GM08714 (cell line): ENCODE data around the gene GZMM.

ENCODE experiments used
- H3K4me3 ChIP-seq: fragments of 200-500 bp; sonication (Bioruptor generic); 2 replicates; pipeline ENCODE4 v1.5.1; 2014; ENCODE audit warnings: mild to moderate bottlenecking, low read length, inconsistent platforms
- ZNF274 ChIP-seq: IDR thresholded peaks from 2 replicates; pipeline ENCODE4 v1.6.1; 2012; ENCODE audit warnings: mild to moderate bottlenecking, low read depth, low read length

The GZMM gene

GRCh38 chr19:519449-519865 is 24.4 kb upstream of the GZMM start:
- no peak for TF ChIP-seq ZNF274
- H3K4me3 ChIP-seq = no peak overlapping the region

- H3K4me3 ChIP-seq = peak overlapping the region; percentile 31; the same call in 1 of the 2 replicates
- no peak for TF ChIP-seq ZNF274
Measured at GRCh38 chr19:522726-523125, 21.1 kb upstream of the GZMM start.

- TF ChIP-seq ZNF274 = no peak
- H3K4me3 ChIP-seq = no peak overlapping the region
Measured at GRCh38 chr19:524062-524674, 19.7 kb upstream of the GZMM start.

GRCh38 chr19:525029-525428 is 18.8 kb upstream of the GZMM start:
- no peak overlapping the region for H3K4me3 ChIP-seq
- TF ChIP-seq ZNF274 = no peak

- no peak for TF ChIP-seq ZNF274
- H3K4me3 ChIP-seq = no peak overlapping the region
Measured at GRCh38 chr19:525857-526419, 17.9 kb upstream of the GZMM start.

- peak overlapping the region; percentile 88; the same call in 1 of the 2 replicates for H3K4me3 ChIP-seq
- TF ChIP-seq ZNF274 = no peak
Measured at GRCh38 chr19:530134-531008, 13.5 kb upstream of the GZMM start.

GRCh38 chr19:531009-531752 is 12.7 kb upstream of the GZMM start:
- no peak for TF ChIP-seq ZNF274
- peak overlapping the region; percentile 88 for H3K4me3 ChIP-seq

GRCh38 chr19:531753-532560 is 11.9 kb upstream of the GZMM start, which contains the start of gene CDC34:
CDC34 (plus strand) TSS chr19:531760; CDS start chr19:531932, 172 bp downstream.
- TF ChIP-seq ZNF274 = no peak
- peak within 1 kb of the TSS; percentile 88 for H3K4me3 ChIP-seq

- peak overlapping the region; percentile 68 for H3K4me3 ChIP-seq
- TF ChIP-seq ZNF274 = no peak
Measured at GRCh38 chr19:532561-533363, 11.1 kb upstream of the GZMM start.

- H3K4me3 ChIP-seq = peak overlapping the region; percentile 68; the same call in 1 of the 2 replicates
- no peak for TF ChIP-seq ZNF274
Measured at GRCh38 chr19:533364-534058, 10.3 kb upstream of the GZMM start.

GRCh38 chr19:534088-534487 is 9.8 kb upstream of the GZMM start:
- H3K4me3 ChIP-seq = no peak overlapping the region
- TF ChIP-seq ZNF274 = no peak
